NCI-H748 (cell line): ENCODE measurements around the gene EXD1.
"Not testable (repeated sequence)": the region's sequence is repeated elsewhere in the genome, so short reads cannot be mapped to it uniquely, and the experiment has no call there.

ENCODE experiments used
- DNase-seq: peaks from one replicate; lab custom pipeline; 2025; ENCODE audit not compliant: unreplicated experiment; lab: John Stamatoyannopoulos, UW

EXD1 gene, protein sequence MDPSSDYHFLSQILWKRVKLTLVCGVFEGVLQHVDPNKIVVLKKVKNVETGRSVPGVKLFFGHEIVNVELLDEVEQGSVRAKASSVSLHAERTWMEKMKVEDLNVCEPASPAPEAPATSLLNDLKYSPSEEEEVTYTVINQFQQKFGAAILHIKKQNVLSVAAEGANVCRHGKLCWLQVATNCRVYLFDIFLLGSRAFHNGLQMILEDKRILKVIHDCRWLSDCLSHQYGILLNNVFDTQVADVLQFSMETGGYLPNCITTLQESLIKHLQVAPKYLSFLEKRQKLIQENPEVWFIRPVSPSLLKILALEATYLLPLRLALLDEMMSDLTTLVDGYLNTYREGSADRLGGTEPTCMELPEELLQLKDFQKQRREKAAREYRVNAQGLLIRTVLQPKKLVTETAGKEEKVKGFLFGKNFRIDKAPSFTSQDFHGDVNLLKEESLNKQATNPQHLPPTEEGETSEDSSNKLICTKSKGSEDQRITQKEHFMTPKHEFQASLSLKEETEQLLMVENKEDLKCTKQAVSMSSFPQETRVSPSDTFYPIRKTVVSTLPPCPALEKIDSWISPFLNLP

GRCh38 chr15:41230650-41231421 lies at the start of gene EXD1, which contains the start of gene CHP1:
TSS of gene EXD1 (minus strand) at chr15:41230757. CDS start at chr15:41226575, 4,182 bp downstream.
TSS of gene CHP1 (plus strand) at chr15:41231268. CDS start at chr15:41231383, 115 bp downstream.
- DNase-seq, result peak; percentile 94

DNA sequence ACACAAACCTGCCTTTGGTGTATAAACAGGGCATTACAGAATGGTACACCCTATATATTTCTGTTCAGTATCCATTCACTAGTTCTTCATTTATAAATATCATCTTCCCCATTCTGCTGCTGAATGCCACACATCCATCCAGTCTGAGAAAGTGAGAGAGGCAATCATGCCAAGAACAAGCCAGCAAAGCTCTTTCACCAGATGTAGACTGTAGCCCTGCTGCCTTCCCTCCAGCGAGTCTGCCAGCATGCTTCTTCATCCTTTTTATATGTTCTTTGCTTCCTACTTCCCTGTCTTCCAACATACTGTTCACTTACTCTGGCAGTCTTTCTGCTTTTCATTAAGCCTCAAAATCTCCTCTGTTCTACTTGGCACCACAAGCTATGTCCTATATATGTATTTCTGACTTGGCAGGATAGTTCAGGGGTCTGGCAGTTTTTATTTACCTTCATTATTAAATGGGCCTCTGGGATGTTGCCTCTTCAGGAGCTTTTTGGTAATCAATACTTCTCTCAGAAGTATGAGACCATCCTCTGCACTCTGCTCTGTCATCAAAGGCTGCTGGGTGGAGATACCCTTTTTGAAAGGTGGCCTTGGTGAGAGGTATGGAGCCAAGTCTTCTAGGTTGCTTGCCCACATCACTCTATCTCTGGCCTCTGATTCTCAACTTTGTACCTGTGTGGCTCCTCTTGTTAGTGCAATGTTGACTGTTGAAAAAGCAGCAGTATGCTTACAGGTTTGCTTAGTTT lies 49.2 kb upstream of the EXD1 start:
- no peak for DNase-seq

- no peak for DNase-seq
Measured at GRCh38 chr15:41278319-41278718, 47.8 kb upstream of the EXD1 start.

DNA sequence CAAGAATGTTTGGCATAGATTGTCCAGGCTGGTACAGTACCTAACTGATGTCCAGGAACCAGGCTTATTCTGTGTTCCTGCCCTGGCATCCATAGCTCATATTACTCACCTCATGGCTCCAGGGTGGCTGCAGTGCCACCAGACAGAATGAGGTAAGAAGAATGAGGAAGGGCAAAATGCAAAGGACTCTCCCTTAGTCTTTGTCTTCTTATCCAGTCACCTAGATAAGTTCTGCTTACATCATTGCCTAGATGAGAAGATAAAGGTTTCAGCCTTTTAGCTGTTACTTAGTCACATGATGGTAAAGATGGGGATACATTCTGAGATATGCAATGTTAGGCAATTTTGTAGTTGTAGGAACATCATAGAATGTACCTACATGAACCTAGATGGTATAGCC lies 46.3 kb upstream of the EXD1 start:
- DNase-seq, result no peak

GRCh38 chr15:41269887-41270286 lies 39.3 kb upstream of the EXD1 start:
- no peak for DNase-seq

- no peak for DNase-seq
Measured at GRCh38 chr15:41263891-41264351, 33.4 kb upstream of the EXD1 start.

- no peak for DNase-seq
Measured at GRCh38 chr15:41262571-41262970, 32.0 kb upstream of the EXD1 start.

GRCh38 chr15:41260924-41261323 lies 30.4 kb upstream of the EXD1 start:
- not testable (repeated sequence) for DNase-seq

DNA sequence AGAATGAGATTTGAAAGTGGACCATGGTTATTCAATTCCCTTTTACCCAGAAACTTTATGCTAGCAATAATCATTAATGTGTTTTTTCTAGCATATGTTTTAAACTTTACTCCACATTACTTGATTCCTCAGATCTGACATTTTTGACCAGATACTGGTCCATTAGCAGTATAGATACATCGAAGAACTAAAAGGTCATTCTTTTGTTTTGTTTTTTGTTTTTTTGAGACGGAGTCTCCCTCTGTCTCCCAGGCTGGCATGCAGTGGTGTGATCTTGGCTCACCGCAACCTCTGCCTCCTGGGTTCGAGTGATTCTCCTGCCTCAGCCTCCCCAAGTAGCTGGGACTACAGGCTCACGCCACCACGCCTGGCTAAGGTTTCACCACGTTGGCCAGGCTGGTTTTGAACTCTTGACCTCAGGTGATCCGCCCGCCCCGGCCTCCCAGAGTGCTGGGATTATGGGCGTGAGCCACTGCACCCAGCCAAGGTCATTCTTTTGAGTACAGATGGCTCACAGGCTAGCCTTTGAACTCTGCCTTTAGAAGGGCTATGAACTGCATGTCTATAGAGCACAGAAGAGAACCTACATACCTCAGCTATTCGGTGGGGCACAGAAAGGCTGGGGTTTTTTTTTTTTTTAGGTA lies 29.1 kb upstream of the EXD1 start:
- no peak for DNase-seq

DNA sequence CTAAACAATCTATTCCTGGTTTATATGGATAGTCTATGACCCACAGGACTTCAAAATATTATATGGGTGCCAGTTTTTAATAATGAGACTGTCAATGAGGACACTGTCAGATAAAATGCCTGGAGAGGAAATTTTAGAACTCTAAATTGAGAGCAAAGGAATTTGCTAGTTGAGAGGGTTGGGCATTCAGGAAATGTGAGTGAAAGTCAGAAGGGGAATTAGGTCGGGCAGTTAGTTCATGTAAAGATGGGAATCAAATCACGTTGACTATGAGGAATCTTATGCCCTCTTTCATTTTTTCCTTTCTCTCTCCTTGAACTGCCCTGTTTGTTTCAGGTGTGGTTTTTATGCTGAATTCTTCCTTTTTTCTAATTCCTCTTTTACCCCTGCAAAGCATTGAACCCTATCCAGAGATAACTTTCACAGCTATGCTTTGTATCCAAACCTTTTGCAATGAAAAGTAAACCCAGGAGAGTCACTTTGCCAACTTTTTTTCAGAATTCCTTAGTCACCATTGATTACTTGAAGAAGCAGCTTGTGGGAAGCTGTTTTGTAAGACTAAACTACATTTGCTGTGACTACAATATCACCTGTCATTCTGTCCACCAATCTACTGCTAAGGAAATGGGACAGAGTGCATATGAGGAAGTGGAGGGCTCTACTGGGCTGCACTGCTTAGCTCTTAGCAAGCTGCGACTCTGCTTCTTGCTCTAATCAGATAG lies 28.4 kb upstream of the EXD1 start:
- no peak for DNase-seq

- DNase-seq, result no peak
Measured at GRCh38 chr15:41256577-41257038, 26.1 kb upstream of the EXD1 start.

DNA sequence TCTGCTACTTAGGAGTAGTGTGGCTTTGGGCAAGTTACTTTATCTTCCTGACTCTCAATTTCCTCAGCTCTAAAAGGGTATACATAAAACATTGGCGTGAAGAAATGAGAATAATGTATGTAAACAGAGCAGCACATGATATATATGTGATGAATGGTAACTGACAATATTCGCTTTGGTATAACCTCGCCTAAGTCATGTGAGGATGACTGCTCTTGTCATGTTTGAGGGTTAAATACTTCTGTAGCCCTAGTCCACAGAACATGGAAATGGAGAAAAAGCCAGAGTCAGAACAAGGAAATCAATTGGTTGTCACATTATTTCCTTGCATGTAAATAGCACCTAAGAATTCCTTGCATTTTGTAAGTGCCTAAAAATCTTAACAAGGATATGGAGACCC lies 25.5 kb upstream of the EXD1 start:
- DNase-seq, result no peak

DNA sequence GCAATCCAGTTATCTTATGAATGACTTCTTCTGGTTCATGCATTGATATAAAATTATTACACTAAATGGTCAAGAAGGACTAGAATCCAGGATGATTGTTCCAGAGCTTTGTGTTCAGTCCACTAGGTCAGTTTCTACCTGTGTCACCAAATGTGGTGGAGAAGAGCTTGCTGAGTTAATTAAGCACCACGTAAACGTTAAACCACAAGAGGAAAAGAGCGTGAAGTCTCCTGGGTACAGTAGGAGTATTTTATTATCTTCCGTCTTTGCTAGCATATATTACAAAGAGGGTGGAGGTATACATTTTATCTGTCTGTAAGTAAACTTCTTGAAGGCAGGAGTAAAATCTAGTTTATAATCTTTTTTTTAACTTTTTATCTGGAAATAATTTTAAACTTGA lies 24.0 kb upstream of the EXD1 start:
- DNase-seq, result no peak

- DNase-seq, result no peak
Measured at GRCh38 chr15:41251411-41251810, 20.9 kb upstream of the EXD1 start.

DNA sequence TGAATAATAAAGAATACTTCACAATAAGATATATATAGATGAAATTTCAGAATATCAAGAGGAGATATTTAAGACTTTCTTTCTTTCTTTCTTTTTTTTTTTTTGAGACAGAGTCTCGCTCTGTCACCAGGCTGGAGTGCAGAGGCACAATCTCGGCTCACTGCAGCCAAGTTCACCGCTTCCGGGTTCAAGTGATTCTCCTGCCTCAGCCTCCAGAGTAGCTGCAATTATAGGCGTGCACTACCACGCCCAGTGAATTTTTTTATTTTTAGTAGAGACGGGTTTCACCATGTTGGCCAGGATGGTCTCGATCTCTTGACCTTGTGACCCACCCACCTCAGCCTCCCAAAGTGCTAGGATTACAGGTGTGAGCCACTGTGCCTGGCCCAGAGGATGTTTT lies 20.2 kb upstream of the EXD1 start:
- DNase-seq, result not testable (repeated sequence)

GRCh38 chr15:41241221-41241964 lies 10.8 kb upstream of the EXD1 start:
- DNase-seq, result peak; percentile 85

DNA sequence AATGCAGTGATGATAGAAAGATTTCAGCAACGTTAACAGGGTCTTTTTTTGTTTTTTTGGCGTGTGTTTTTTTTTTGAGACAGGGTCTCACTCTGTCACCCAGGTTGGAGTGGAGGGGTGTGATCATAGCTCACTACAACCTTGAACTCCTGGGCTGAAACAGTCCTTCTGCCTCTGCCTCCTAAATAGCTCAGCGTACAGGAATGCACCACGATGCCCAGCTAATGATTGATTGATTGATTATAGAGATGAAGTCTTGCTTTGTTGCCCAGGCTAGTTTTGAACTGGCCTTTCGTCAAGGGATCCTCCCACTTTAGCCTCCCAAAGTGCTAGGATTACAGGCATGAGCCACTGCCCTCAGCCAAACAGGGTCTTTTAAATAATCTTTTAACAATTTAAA lies 7.5 kb upstream of the EXD1 start:
- no peak for DNase-seq

DNA sequence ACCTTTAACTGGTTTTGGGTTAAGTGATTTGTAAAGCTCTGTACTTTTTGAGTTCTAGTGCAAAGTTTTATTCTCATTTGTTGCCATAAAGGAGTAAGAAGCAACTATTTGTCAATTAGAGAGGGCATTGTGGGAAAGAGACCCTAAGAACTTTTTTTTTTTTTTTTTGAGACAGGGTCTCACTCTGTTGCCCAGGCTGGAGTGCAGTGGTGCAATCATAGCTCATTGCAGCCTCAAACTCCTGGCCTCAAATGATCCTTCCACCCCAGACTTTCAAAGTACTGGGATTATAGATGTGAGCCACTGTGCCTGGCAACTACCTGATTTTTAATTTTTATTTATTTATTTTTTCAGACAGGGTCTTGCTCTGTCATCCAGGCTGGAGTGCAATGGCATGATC lies 5.4 kb upstream of the EXD1 start:
- no peak for DNase-seq

DNA sequence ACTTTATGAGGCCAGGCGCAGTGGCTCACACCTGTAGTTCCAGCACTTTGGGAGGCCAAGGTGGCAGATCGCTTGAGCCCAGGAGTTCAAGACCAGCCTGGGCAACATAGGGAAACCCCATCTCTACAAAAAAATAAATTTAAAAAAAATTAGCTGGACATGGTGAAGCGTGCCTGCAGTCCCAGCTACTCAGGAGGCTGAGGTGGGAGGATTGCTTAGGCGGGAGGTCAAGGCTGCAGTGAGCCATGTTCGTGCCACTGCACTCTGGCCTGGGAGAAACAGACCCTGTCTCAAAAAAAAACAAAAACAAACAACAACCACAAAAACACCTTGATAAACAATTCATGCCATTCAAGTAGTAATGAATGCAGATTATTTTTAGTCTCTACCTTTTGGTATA lies 4.7 kb upstream of the EXD1 start:
- not testable (repeated sequence) for DNase-seq
